Measurements from ENCODE around the gene XRRA1. TPM values are rescaled to one million over a fixed set of nuclear protein-coding genes. Genes with fewer than 3 reads are reported as not detected.

The XRRA1 gene
- total RNA-seq, 1 donor: 9.8 TPM

- Histone ChIP-seq H3K27me3 (ENCODE audit: insufficient read depth, low read length) (no peaks in the 10 kb centered on the region), H3K4me1 (ENCODE audit: insufficient read depth, low read length) (peaks cover 29% of the 10 kb centered on the region), H3K79me2 (ENCODE audit: insufficient read depth, low read length) (no peaks in the 10 kb centered on the region), H3K9me3 (ENCODE audit: low read depth, low read length) (no peaks in the 10 kb centered on the region), H3K36me3 (ENCODE audit: insufficient read depth, low read length) (peaks cover 12% of the 10 kb centered on the region), H3K4me3 (ENCODE audit: insufficient read depth, low read length) (no peak overlapping the region), H3K27ac (ENCODE audit: low read depth, low read length) (peak overlapping the region; percentile 35), H4K20me1 (ENCODE audit: insufficient read depth, low read length) (peaks cover 7% of the 10 kb centered on the region), H3K4me2 (ENCODE audit: insufficient read depth, low read length) (peak overlapping the region; percentile 29), H2AFZ (ENCODE audit: low read length) (no peak overlapping the region)
- TF ChIP-seq, protein P1, sequence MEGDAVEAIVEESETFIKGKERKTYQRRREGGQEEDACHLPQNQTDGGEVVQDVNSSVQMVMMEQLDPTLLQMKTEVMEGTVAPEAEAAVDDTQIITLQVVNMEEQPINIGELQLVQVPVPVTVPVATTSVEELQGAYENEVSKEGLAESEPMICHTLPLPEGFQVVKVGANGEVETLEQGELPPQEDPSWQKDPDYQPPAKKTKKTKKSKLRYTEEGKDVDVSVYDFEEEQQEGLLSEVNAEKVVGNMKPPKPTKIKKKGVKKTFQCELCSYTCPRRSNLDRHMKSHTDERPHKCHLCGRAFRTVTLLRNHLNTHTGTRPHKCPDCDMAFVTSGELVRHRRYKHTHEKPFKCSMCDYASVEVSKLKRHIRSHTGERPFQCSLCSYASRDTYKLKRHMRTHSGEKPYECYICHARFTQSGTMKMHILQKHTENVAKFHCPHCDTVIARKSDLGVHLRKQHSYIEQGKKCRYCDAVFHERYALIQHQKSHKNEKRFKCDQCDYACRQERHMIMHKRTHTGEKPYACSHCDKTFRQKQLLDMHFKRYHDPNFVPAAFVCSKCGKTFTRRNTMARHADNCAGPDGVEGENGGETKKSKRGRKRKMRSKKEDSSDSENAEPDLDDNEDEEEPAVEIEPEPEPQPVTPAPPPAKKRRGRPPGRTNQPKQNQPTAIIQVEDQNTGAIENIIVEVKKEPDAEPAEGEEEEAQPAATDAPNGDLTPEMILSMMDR (IDR thresholded peaks at IDR 0.05; ENCODE audit: extremely low read depth, low read depth, low read length): no peak
- no peak for DNase-seq (ENCODE audit: insufficient read length, low spot score, missing footprints)
Observed at GRCh38 chr11:74925281-74925680, 23.6 kb downstream of the XRRA1 start.

DNA sequence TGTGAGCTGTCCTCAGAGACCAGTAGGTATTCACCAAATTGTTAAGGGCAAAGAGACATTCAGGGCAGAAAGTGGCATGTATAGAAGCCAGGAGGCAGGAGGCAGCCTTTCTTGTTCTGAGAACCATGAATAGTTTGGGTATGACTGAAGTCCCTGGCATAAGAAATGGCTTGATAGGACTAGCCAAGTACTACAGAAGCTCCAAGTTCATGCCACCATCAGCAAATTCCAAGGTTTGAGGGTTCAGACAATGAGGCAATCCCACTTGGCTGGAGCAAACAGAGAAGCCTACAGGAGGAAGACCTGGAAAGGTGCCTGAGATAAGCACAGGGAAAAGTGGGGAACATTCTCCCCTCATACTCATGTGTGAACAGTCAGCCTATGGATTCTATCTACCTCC lies 25.8 kb downstream of the XRRA1 start:
- Histone ChIP-seq H4K20me1 (ENCODE audit: insufficient read depth, low read length) (peaks cover 4% of the 10 kb centered on the region), H3K36me3 (ENCODE audit: insufficient read depth, low read length) (peaks cover 22% of the 10 kb centered on the region), H2AFZ (ENCODE audit: low read length) (no peak overlapping the region), H3K4me1 (ENCODE audit: insufficient read depth, low read length) (peaks cover 29% of the 10 kb centered on the region), H3K27ac (ENCODE audit: low read depth, low read length) (no peak overlapping the region), H3K4me3 (ENCODE audit: insufficient read depth, low read length) (no peak overlapping the region), H3K27me3 (ENCODE audit: insufficient read depth, low read length) (no peaks in the 10 kb centered on the region), H3K9me3 (ENCODE audit: low read depth, low read length) (no peaks in the 10 kb centered on the region), H3K4me2 (ENCODE audit: insufficient read depth, low read length) (no peak overlapping the region), H3K79me2 (ENCODE audit: insufficient read depth, low read length) (no peaks in the 10 kb centered on the region)
- TF ChIP-seq, protein P1 (IDR thresholded peaks at IDR 0.05; ENCODE audit: extremely low read depth, low read depth, low read length): no peak
- DNase-seq (ENCODE audit: insufficient read length, low spot score, missing footprints): no peak

DNA sequence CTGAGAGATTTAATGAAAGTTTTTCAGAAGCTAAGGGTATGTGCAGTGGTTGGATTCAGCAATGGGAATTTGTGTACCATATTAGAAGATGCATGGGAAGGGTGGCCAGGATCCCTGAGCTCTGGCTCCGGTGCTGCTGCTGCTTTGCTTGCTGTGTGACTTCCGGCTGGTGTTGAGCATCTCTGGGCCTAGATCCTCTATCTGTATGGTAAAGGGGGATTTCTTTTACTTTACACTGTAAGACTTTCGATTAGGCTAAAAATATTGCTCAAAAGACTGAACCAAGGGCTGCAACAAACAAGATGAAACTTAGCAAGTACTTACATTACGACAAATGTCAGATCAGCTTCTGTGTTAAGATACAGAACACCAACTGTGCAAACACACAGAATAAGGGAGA lies 39.1 kb downstream of the XRRA1 start:
- H4K20me1 ChIP-seq (ENCODE audit: insufficient read depth, low read length): no peaks in the 10 kb centered on the region
- no peak for DNase-seq (ENCODE audit: insufficient read length, low spot score, missing footprints)
- H3K4me3 ChIP-seq (ENCODE audit: insufficient read depth, low read length): no peak overlapping the region
- H2AFZ ChIP-seq (ENCODE audit: low read length): no peak overlapping the region
- TF ChIP-seq, protein P1 (IDR thresholded peaks at IDR 0.05; ENCODE audit: extremely low read depth, low read depth, low read length): no peak
- no peak overlapping the region for H3K27ac ChIP-seq (ENCODE audit: low read depth, low read length)
- no peaks in the 10 kb centered on the region for H3K9me3 ChIP-seq (ENCODE audit: low read depth, low read length)
- H3K4me2 ChIP-seq (ENCODE audit: insufficient read depth, low read length): no peak overlapping the region
- no peaks in the 10 kb centered on the region for H3K79me2 ChIP-seq (ENCODE audit: insufficient read depth, low read length)
- peaks cover 21% of the 10 kb centered on the region for H3K36me3 ChIP-seq (ENCODE audit: insufficient read depth, low read length)
- no peaks in the 10 kb centered on the region for H3K27me3 ChIP-seq (ENCODE audit: insufficient read depth, low read length)
- H3K4me1 ChIP-seq (ENCODE audit: insufficient read depth, low read length): no peaks in the 10 kb centered on the region

DNA sequence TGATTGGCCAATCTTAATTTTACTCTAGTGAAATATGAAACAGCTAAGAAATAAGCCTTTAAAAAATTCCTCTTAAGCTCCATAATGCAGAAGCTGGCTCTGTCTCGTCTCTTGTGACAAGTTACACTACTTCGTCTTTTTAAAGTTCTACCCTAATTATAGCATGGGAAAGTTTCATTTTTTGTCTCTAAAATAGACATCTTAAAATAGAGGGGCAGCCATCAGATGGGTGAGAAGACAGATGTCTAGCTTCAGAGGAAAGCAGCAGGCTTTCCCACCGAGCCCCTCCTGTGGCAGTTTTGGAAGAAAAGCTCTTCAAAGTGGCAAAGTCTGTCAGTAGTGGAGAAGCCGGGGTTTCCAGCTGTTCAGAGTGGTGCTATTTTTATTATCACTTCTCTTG lies 39.5 kb downstream of the XRRA1 start:
- Histone ChIP-seq H4K20me1 (ENCODE audit: insufficient read depth, low read length) (no peaks in the 10 kb centered on the region), H2AFZ (ENCODE audit: low read length) (no peak overlapping the region), H3K27ac (ENCODE audit: low read depth, low read length) (no peak overlapping the region), H3K4me3 (ENCODE audit: insufficient read depth, low read length) (no peak overlapping the region), H3K79me2 (ENCODE audit: insufficient read depth, low read length) (no peaks in the 10 kb centered on the region), H3K4me2 (ENCODE audit: insufficient read depth, low read length) (no peak overlapping the region), H3K4me1 (ENCODE audit: insufficient read depth, low read length) (no peaks in the 10 kb centered on the region), H3K27me3 (ENCODE audit: insufficient read depth, low read length) (no peaks in the 10 kb centered on the region), H3K9me3 (ENCODE audit: low read depth, low read length) (no peaks in the 10 kb centered on the region), H3K36me3 (ENCODE audit: insufficient read depth, low read length) (peaks cover 21% of the 10 kb centered on the region)
- DNase-seq (ENCODE audit: insufficient read length, low spot score, missing footprints): no peak
- TF ChIP-seq, protein P1 (IDR thresholded peaks at IDR 0.05; ENCODE audit: extremely low read depth, low read depth, low read length): no peak
